HuH-7 (cell line): Measurements from ENCODE around the gene SPTLC2.
"Not testable (repeated sequence)": the region's sequence is repeated elsewhere in the genome, so short reads cannot be mapped to it uniquely, and the experiment has no call there.

Experiments
- DNase-seq: peaks from one replicate; pipeline ENCODE4 v3.0.0; 2011; ENCODE audit warnings: low spot score

Gene SPTLC2

GRCh38 chr14:77616454-77617229 is at the start of gene SPTLC2:
SPTLC2 (minus strand) TSS chr14:77616637; CDS start chr14:77616579, 58 bp downstream.
- peak; percentile 96 for DNase-seq

GRCh38 chr14:77663293-77663692 is 46.9 kb upstream of the SPTLC2 start:
- no peak for DNase-seq

- DNase-seq, result not testable (repeated sequence)
These were observed 45.1 kb upstream of the SPTLC2 start for GRCh38 chr14:77661562-77661961.

GRCh38 chr14:77660754-77661153 is 44.3 kb upstream of the SPTLC2 start:
- DNase-seq, result no peak

GRCh38 chr14:77659831-77660230 is 43.4 kb upstream of the SPTLC2 start:
- no peak for DNase-seq

GRCh38 chr14:77657280-77657679 is 40.8 kb upstream of the SPTLC2 start:
- DNase-seq, result no peak

- DNase-seq, result no peak
These were observed 37.6 kb upstream of the SPTLC2 start for GRCh38 chr14:77654001-77654441.

- DNase-seq, result no peak
These were observed 32.9 kb upstream of the SPTLC2 start for GRCh38 chr14:77649326-77649725.

GRCh38 chr14:77648520-77649200 is 32.2 kb upstream of the SPTLC2 start:
- no peak for DNase-seq

- DNase-seq, result no peak
These were observed 31.4 kb upstream of the SPTLC2 start for GRCh38 chr14:77647853-77648252.

- no peak for DNase-seq
These were observed 30.5 kb upstream of the SPTLC2 start for GRCh38 chr14:77646907-77647306.

GRCh38 chr14:77645520-77646230 is 29.2 kb upstream of the SPTLC2 start:
- no peak for DNase-seq

GRCh38 chr14:77642407-77642806 is 26.0 kb upstream of the SPTLC2 start:
- no peak for DNase-seq

- DNase-seq, result no peak
These were observed 25.3 kb upstream of the SPTLC2 start for GRCh38 chr14:77641534-77642341.

GRCh38 chr14:77640756-77641533 is 24.5 kb upstream of the SPTLC2 start:
- DNase-seq, result no peak

GRCh38 chr14:77638771-77639171 is 22.3 kb upstream of the SPTLC2 start:
- no peak for DNase-seq

GRCh38 chr14:77635869-77636268 is 19.4 kb upstream of the SPTLC2 start:
- not testable (repeated sequence) for DNase-seq

GRCh38 chr14:77635466-77635865 is 19.0 kb upstream of the SPTLC2 start:
- not testable (repeated sequence) for DNase-seq

GRCh38 chr14:77630111-77630510 is 13.7 kb upstream of the SPTLC2 start:
- DNase-seq, result no peak

GRCh38 chr14:77625360-77625759 is 8.9 kb upstream of the SPTLC2 start:
- DNase-seq, result no peak

- no peak for DNase-seq
These were observed 6.8 kb upstream of the SPTLC2 start for GRCh38 chr14:77623201-77623600.
